Measurements from ENCODE around the gene UCP2. TPM values are rescaled to one million over a fixed set of nuclear protein-coding genes. Genes with fewer than 3 reads are reported as not detected.

The UCP2 gene
- total RNA-seq (2022; extraction: Qiagen RNA extraction) = 82.4 to 114 TPM (median 86.2 TPM) in 5 replicates

DNA sequence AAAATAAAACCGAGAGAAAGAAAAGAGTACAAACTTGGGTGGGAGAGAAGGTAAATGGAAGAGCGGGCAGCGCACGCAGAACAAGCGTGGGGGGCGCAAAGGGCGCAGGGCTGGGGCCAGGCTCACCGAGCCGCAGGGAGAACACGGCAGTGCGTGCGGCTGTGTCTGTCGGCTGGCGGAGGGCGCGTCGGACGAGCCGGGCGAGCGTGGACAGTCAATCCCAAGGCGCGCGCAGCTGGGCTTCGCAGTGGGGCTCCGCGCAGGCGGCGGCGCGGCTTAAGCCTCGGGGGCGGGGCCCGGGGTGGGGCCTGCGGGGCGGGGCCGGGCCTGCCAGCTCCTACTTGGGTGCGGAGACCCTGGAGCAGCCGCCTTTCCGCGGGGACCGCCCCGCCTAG lies at the start of gene UCP2:
UCP2 (minus strand) TSS at position 249 of the 395 bp plus-strand sequence. CDS start 4,465 bp downstream, outside the sequence.

DNA sequence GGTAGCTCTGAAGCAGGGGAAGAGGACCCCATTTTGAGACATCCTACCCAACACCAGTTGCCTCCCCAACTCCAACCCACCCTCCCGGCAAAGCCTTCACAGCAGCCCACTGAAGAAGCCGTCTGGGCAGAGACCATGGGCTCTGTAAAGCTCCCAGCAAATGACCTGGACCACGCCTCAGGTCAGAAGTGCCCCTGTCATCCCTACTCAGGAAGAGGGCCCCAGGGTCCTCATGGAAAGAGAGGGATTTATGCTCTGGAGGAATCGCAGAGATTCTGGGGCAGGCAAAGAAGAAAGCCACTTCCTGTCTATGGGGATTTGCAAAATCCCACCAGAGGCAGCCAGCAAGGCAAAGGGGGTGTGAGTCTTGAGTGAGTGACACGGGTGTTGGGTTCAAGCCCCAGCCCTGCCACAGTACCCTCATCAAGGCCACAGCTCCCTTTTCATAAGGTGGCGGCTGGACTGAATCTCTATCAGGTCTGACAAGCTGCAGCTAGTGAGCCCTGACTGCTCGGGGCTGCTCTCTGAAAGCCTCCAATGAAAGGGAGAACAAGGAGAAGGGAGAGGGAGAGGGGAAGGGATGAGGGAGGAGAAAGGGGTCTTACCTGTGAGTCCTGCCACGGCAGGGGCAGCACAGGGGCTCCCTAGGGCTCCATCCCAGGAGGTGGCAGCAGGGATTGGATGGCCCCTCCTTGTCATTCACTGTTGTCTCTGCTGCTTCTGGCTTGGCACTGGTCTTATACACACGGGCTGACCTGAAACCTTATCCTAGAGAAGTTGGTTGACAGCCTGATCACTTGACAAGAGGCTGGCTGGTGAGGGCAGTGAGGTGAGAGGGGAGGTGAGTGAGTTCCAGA lies 26.0 kb upstream of the UCP2 start, which contains the start of gene UCP3:
UCP3 (minus strand) TSS at position 713 of the 857 bp plus-strand sequence. CDS start 2,043 bp downstream, outside the sequence.

GRCh38 chr11:73950869-73951710 lies 31.6 kb downstream of the UCP2 start, which contains the start of gene DNAJB13:
TSS of gene DNAJB13 (plus strand) at chr11:73951026. CDS start at chr11:73951070, 44 bp downstream.

Other genes starting within 250 kb of the UCP2 start
- gene RAB6A, start 221.8 kb downstream of the UCP2 start, total RNA-seq (2022; extraction: Qiagen RNA extraction) = 50.9 to 73.7 TPM (median 63.8 TPM) in 5 replicates
- gene MRPL48, start 195.0 kb downstream of the UCP2 start, total RNA-seq (2022; extraction: Qiagen RNA extraction) = 46.9 to 58.6 TPM (median 48.8 TPM) in 5 replicates
- 117 to 137 TPM (median 128 TPM) in 5 replicates for gene COA4, start 106.0 kb downstream of the UCP2 start, total RNA-seq (2022; extraction: Qiagen RNA extraction)
- 11.7 to 12.5 TPM (median 11.9 TPM) in 5 replicates for gene PAAF1, start 105.8 kb downstream of the UCP2 start, total RNA-seq (2022; extraction: Qiagen RNA extraction)
- gene DNAJB13, start 31.8 kb downstream of the UCP2 start, total RNA-seq (2022; extraction: Qiagen RNA extraction) = 0.47 to 0.87 TPM (median 0.68 TPM) in 5 replicates
- 0.89 to 2.0 TPM (median 1.2 TPM) in 5 replicates for gene UCP3, start 26.2 kb upstream of the UCP2 start, total RNA-seq (2022; extraction: Qiagen RNA extraction)
- gene C2CD3, start 188.2 kb upstream of the UCP2 start, total RNA-seq (2022; extraction: Qiagen RNA extraction) = 15.0 to 19.4 TPM (median 16.1 TPM) in 5 replicates
- 53.9 to 56.1 TPM (median 55.9 TPM) in 5 replicates for gene PPME1, start 188.4 kb upstream of the UCP2 start, total RNA-seq (2022; extraction: Qiagen RNA extraction)